ENCODE data around the gene ITGB3BP.

DNA sequence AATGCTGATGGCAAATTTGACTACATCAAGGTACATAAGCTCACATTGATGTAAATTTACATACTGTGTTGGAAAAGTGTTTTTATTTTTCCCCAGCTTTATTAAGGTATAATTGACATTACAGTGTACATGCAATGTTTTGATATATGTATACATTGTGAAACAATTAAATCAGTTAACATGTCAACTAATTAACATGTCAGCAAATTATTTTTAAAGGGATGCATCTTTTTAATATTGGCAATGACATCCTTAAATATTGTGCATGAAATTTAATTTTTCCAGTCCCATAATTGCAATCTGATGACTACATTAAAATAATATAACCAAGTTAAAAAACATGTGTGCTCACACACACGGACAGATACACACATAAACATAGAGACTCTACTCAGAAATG lies 9.7 kb upstream of the ITGB3BP start:
- TF ChIP-seq, protein P1, sequence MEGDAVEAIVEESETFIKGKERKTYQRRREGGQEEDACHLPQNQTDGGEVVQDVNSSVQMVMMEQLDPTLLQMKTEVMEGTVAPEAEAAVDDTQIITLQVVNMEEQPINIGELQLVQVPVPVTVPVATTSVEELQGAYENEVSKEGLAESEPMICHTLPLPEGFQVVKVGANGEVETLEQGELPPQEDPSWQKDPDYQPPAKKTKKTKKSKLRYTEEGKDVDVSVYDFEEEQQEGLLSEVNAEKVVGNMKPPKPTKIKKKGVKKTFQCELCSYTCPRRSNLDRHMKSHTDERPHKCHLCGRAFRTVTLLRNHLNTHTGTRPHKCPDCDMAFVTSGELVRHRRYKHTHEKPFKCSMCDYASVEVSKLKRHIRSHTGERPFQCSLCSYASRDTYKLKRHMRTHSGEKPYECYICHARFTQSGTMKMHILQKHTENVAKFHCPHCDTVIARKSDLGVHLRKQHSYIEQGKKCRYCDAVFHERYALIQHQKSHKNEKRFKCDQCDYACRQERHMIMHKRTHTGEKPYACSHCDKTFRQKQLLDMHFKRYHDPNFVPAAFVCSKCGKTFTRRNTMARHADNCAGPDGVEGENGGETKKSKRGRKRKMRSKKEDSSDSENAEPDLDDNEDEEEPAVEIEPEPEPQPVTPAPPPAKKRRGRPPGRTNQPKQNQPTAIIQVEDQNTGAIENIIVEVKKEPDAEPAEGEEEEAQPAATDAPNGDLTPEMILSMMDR (IDR thresholded peaks at IDR 0.05) = no peak
- TF ChIP-seq, protein P2, sequence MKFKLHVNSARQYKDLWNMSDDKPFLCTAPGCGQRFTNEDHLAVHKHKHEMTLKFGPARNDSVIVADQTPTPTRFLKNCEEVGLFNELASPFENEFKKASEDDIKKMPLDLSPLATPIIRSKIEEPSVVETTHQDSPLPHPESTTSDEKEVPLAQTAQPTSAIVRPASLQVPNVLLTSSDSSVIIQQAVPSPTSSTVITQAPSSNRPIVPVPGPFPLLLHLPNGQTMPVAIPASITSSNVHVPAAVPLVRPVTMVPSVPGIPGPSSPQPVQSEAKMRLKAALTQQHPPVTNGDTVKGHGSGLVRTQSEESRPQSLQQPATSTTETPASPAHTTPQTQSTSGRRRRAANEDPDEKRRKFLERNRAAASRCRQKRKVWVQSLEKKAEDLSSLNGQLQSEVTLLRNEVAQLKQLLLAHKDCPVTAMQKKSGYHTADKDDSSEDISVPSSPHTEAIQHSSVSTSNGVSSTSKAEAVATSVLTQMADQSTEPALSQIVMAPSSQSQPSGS (CRISPR knock-in tag; IDR thresholded peaks at IDR 0.05; ENCODE audit: borderline replicate concordance, low read depth) = no peak
- TF ChIP-seq ELF4 (CRISPR knock-in tag; IDR thresholded peaks at IDR 0.05; ENCODE audit: low read depth) = no peak
- TF ChIP-seq TCF7 (CRISPR knock-in tag; IDR thresholded peaks at IDR 0.05; ENCODE audit: low read depth) = no peak
- TF ChIP-seq, protein P3, sequence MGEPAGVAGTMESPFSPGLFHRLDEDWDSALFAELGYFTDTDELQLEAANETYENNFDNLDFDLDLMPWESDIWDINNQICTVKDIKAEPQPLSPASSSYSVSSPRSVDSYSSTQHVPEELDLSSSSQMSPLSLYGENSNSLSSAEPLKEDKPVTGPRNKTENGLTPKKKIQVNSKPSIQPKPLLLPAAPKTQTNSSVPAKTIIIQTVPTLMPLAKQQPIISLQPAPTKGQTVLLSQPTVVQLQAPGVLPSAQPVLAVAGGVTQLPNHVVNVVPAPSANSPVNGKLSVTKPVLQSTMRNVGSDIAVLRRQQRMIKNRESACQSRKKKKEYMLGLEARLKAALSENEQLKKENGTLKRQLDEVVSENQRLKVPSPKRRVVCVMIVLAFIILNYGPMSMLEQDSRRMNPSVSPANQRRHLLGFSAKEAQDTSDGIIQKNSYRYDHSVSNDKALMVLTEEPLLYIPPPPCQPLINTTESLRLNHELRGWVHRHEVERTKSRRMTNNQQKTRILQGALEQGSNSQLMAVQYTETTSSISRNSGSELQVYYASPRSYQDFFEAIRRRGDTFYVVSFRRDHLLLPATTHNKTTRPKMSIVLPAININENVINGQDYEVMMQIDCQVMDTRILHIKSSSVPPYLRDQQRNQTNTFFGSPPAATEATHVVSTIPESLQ (CRISPR knock-in tag; IDR thresholded peaks at IDR 0.05) = no peak
- no peak for TF ChIP-seq ZNF138 (CRISPR knock-in tag; conservative IDR thresholded peaks at IDR 0.05)
- TF ChIP-seq, protein P4, sequence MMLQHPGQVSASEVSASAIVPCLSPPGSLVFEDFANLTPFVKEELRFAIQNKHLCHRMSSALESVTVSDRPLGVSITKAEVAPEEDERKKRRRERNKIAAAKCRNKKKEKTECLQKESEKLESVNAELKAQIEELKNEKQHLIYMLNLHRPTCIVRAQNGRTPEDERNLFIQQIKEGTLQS (CRISPR knock-in tag; conservative IDR thresholded peaks at IDR 0.05) = no peak
- TF ChIP-seq JUN (CRISPR knock-in tag; IDR thresholded peaks at IDR 0.05) = no peak
- TF ChIP-seq, protein P5, sequence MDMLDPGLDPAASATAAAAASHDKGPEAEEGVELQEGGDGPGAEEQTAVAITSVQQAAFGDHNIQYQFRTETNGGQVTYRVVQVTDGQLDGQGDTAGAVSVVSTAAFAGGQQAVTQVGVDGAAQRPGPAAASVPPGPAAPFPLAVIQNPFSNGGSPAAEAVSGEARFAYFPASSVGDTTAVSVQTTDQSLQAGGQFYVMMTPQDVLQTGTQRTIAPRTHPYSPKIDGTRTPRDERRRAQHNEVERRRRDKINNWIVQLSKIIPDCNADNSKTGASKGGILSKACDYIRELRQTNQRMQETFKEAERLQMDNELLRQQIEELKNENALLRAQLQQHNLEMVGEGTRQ (CRISPR knock-in tag; IDR thresholded peaks at IDR 0.05) = no peak
- TF ChIP-seq, protein P6, sequence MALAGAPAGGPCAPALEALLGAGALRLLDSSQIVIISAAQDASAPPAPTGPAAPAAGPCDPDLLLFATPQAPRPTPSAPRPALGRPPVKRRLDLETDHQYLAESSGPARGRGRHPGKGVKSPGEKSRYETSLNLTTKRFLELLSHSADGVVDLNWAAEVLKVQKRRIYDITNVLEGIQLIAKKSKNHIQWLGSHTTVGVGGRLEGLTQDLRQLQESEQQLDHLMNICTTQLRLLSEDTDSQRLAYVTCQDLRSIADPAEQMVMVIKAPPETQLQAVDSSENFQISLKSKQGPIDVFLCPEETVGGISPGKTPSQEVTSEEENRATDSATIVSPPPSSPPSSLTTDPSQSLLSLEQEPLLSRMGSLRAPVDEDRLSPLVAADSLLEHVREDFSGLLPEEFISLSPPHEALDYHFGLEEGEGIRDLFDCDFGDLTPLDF (CRISPR knock-in tag; IDR thresholded peaks at IDR 0.05) = no peak
- TF ChIP-seq MYBL2 (CRISPR knock-in tag; IDR thresholded peaks at IDR 0.05) = no peak
- TF ChIP-seq, protein P7, sequence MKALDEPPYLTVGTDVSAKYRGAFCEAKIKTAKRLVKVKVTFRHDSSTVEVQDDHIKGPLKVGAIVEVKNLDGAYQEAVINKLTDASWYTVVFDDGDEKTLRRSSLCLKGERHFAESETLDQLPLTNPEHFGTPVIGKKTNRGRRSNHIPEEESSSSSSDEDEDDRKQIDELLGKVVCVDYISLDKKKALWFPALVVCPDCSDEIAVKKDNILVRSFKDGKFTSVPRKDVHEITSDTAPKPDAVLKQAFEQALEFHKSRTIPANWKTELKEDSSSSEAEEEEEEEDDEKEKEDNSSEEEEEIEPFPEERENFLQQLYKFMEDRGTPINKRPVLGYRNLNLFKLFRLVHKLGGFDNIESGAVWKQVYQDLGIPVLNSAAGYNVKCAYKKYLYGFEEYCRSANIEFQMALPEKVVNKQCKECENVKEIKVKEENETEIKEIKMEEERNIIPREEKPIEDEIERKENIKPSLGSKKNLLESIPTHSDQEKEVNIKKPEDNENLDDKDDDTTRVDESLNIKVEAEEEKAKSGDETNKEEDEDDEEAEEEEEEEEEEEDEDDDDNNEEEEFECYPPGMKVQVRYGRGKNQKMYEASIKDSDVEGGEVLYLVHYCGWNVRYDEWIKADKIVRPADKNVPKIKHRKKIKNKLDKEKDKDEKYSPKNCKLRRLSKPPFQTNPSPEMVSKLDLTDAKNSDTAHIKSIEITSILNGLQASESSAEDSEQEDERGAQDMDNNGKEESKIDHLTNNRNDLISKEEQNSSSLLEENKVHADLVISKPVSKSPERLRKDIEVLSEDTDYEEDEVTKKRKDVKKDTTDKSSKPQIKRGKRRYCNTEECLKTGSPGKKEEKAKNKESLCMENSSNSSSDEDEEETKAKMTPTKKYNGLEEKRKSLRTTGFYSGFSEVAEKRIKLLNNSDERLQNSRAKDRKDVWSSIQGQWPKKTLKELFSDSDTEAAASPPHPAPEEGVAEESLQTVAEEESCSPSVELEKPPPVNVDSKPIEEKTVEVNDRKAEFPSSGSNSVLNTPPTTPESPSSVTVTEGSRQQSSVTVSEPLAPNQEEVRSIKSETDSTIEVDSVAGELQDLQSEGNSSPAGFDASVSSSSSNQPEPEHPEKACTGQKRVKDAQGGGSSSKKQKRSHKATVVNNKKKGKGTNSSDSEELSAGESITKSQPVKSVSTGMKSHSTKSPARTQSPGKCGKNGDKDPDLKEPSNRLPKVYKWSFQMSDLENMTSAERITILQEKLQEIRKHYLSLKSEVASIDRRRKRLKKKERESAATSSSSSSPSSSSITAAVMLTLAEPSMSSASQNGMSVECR (CRISPR knock-in tag; IDR thresholded peaks at IDR 0.05; ENCODE audit: borderline replicate concordance) = no peak
- TF ChIP-seq ZNF219 (CRISPR knock-in tag; IDR thresholded peaks at IDR 0.05; ENCODE audit: borderline replicate concordance) = no peak
